Panc1 (cell line): ENCODE results near the gene APBB3. TPM values are rescaled to one million over a fixed set of nuclear protein-coding genes. Genes with fewer than 3 reads are reported as not detected.

ENCODE experiments used
- ATAC-seq: fragments of 200-7000 bp; cut with Tn5 transposase; 2 replicates; pipeline ENCODE4 v1.9.1; 2020; ENCODE audit warnings: mild to moderate bottlenecking, moderate library complexity
- BruUV-seq: library from RNA; stranded (reverse); fragments of 400-500 nt; replicated peaks from 2 replicates; lab custom pipeline; 2021; lab: Mats Ljungman, UMichigan
- CTCF ChIA-PET: fragments of 300-600 bp; sonication (Branson Sonifier 250); formaldehyde crosslinking; loops from one replicate; lab custom pipeline; 2022; ENCODE audit warnings: antibody characterized with exemption; lab: Charles Lee
- POLR2A ChIA-PET: fragments of 300-600 bp; sonication (Branson Sonifier 250); formaldehyde crosslinking; loops from one replicate; lab custom pipeline; 2022; ENCODE audit warnings: antibody characterized with exemption; lab: Charles Lee
- DNase-seq: peaks from one replicate; pipeline ENCODE4 v3.0.0-alpha.2; 2010; ENCODE audit warnings: low read depth, low spot score
- H3K27ac ChIP-seq: 2 replicates; pipeline ENCODE4 v1.5.1; 2011; ENCODE audit warnings: mild to moderate bottlenecking, low read length, inconsistent platforms
- H3K27me3 ChIP-seq: fragments of 200-500 bp; sonication (Bioruptor generic); 2 replicates; pipeline ENCODE4 v1.6.0; 2014; ENCODE audit warnings: low read length, inconsistent platforms; ENCODE audit not compliant: control insufficient read depth, insufficient read depth
- H3K36me3 ChIP-seq: fragments of 200-500 bp; sonication (Bioruptor generic); 2 replicates; pipeline ENCODE4 v1.5.1; 2014; ENCODE audit warnings: inconsistent platforms, mild to moderate bottlenecking, low read length, moderate library complexity; ENCODE audit not compliant: control insufficient read depth, insufficient read depth
- H3K4me1 ChIP-seq: 2 replicates; pipeline ENCODE4 v1.5.1; 2011; ENCODE audit warnings: inconsistent platforms, mild to moderate bottlenecking, low read length, moderate library complexity; ENCODE audit not compliant: control insufficient read depth, insufficient read depth
- H3K4me3 ChIP-seq, 2 experiments: 2 replicates each; pipeline ENCODE4 v1.5.1; 2011 to 2012; ENCODE audit warnings: low read depth in 2 of 2, low read length in 2 of 2, mild to moderate bottlenecking in 2 of 2, inconsistent platforms in 1 of 2, moderate library complexity in 1 of 2
- H3K9me3 ChIP-seq: fragments of 200-500 bp; sonication (Bioruptor generic); 2 replicates; pipeline ENCODE4 v1.5.1; 2014; ENCODE audit warnings: low read depth, mild to moderate bottlenecking, inconsistent platforms, low read length, moderate library complexity; ENCODE audit not compliant: control insufficient read depth, insufficient read depth
- CTCF ChIP-seq: fragments of 450-650 bp; IDR thresholded peaks from 2 replicates; pipeline ENCODE4 v1.5.1; 2017; ENCODE audit warnings: mild to moderate bottlenecking
- POLR2AphosphoS5 ChIP-seq: IDR thresholded peaks from 2 replicates; pipeline ENCODE4 v1.6.1; 2012; ENCODE audit warnings: mild to moderate bottlenecking, low read depth, low read length, moderate library complexity
- REST ChIP-seq, 2 experiments: IDR thresholded peaks; 2 replicates each; pipeline ENCODE4 v1.6.1; 2011 to 2012; ENCODE audit warnings: low read depth in 2 of 2, control low read depth in 1 of 2, low read length in 1 of 2, mild to moderate bottlenecking in 1 of 2, moderate library complexity in 1 of 2; ENCODE audit not compliant: insufficient read depth in 1 of 2
- SIN3A ChIP-seq: IDR thresholded peaks from 2 replicates; pipeline ENCODE4 v1.6.1; 2012; ENCODE audit warnings: low read depth, mild to moderate bottlenecking, low read length, moderate library complexity, borderline replicate concordance; ENCODE audit not compliant: insufficient read depth
- TCF7L2 ChIP-seq: IDR thresholded peaks from 2 replicates; pipeline ENCODE4 v1.6.1; 2011; ENCODE audit warnings: mild to moderate bottlenecking, low read depth, low read length, inconsistent platforms
- in situ Hi-C: cut with HindIII; loops from 2 replicates; pipeline ENCODE4 v1.10.0; 2016; ENCODE audit warnings: low sequenced_read_pairs, low pct_unique_long_range_greater_than_20kb
- intact Hi-C: fragments of 100-400 bp; cut with micrococcal nuclease; formaldehyde crosslinking; loops from one replicate; pipeline ENCODE4 v1.10.0; 2022; ENCODE audit not compliant: unreplicated experiment
- total RNA-seq: library from RNA; stranded (reverse); gene quantifications from one replicate; pipeline ENCODE4 v1.2.1, GENCODE V29; 2021; ENCODE audit not compliant: unreplicated experiment

APBB3 gene
- total RNA-seq, 1 experiment from 2014 or later, result 28.6 TPM

- ChIA-PET CTCF (interaction anchor here (0.6 kb wide), 3 partner anchors 9 to 147 kb away, joined by 3 to 5 read pairs (median 3); no protein-coding TSS in a partner anchor), POLR2A (interaction anchor here (0.6 kb wide), 2 partner anchors 11 to 155 kb away, joined by 4 read pairs; no protein-coding TSS in a partner anchor)
- DNase-seq, result no peak
- Histone ChIP-seq H3K4me3 (peak overlapping the region; percentile 89 to 98), H3K36me3 (peaks cover 9% of the 10 kb centered on the region), H3K9me3 (no peaks in the 10 kb centered on the region), H3K27me3 (no peaks in the 10 kb centered on the region), H3K4me1 (peaks cover 22% of the 10 kb centered on the region), H3K27ac (peak overlapping the region; percentile 99)
- TSS peak; percentile 85 for BruUV-seq
- TF ChIP-seq REST (IDR thresholded peaks at IDR 0.05; ENCODE audit: insufficient read depth in 1 of 2, low read depth in 2 of 2, low read length in 1 of 2) (no peak), CTCF (no peak), TCF7L2 (no peak), SIN3A (no peak), POLR2AphosphoS5 (no peak)
- intact Hi-C loops, result loop anchor here (5.0 kb wide), 1 partner anchor 74 kb away; the partner anchor contains the start of gene TMCO6
- in situ Hi-C loops, result no loop called here
- ATAC-seq, result no peak
Measured at GRCh38 chr5:140563596-140563995, 802 bp downstream of the APBB3 start.

GRCh38 chr5:140561753-140562523, 2.5 kb downstream of the APBB3 start:
- Histone ChIP-seq H3K9me3 (no peaks in the 10 kb centered on the region), H3K36me3 (peaks cover 6% of the 10 kb centered on the region), H3K4me1 (peaks cover 28% of the 10 kb centered on the region), H3K27me3 (no peaks in the 10 kb centered on the region), H3K27ac (no peak overlapping the region), H3K4me3 (no peak overlapping the region)
- intact Hi-C loops, result loop anchor here (5.0 kb wide), 1 partner anchor 75 kb away; the partner anchor contains the start of gene TMCO6
- POLR2A ChIA-PET, result interaction anchor here (0.6 kb wide), 1 partner anchor 17 kb away, joined by 5 read pairs; no protein-coding TSS in a partner anchor
- TF ChIP-seq SIN3A, result no peak
- no peak for TF ChIP-seq TCF7L2
- TF ChIP-seq CTCF, result no peak
- TF ChIP-seq POLR2AphosphoS5, result no peak
- TF ChIP-seq REST (IDR thresholded peaks at IDR 0.05; ENCODE audit: insufficient read depth in 1 of 2, low read depth in 2 of 2, low read length in 1 of 2), result no peak
- DNase-seq (no peak), ATAC-seq (no peak)
- CTCF ChIA-PET, result no interaction called here
- no TSS peak for BruUV-seq
- in situ Hi-C loops, result no loop called here
